ENCODE data around the gene MBNL2.

Gene MBNL2

DNA sequence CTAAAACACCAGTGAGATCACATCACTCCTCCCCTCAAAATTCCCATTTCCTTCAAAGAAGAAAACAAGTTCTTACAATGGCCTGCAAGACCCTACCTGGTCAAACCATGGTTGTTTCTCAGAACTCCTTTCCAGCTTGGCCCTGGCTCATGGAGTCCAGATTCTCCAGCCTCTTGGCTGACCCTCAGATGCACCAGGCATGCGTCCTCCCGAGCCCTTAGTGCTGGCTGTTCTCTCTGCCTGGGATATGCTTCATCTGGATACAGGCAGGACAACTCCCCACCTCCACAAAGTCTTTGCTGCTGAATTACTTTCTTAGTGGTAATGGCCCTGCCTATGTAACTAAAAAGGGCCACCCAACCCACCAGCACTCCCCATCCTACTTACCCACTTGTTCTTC lies 94.3 kb downstream of the MBNL2 start:
- Histone ChIP-seq H3K9ac (ENCODE audit: low read length) (no peak overlapping the region), H3K4me1 (ENCODE audit: low read length) (no peaks in the 10 kb centered on the region), H4K20me1 (ENCODE audit: insufficient read depth, low read length) (0 out of 2 replicates have a peak, but pooled peaks cover 9% of the 10 kb centered on the region), H3K27ac (ENCODE audit: low read length) (no peak overlapping the region), H3K27me3 (ENCODE audit: low read depth, low read length) (no peaks in the 10 kb centered on the region), H2AFZ (ENCODE audit: low read depth, low read length) (no peak overlapping the region), H3K79me2 (ENCODE audit: low read length) (no peaks in the 10 kb centered on the region), H3K4me2 (ENCODE audit: low read length) (no peak overlapping the region), H3K36me3 (replicated peaks; ENCODE audit: low read depth, low read length) (no peaks in the 10 kb centered on the region), H3K9me3 (ENCODE audit: insufficient read depth, low read length) (no peaks in the 10 kb centered on the region), H3K4me3 (ENCODE audit: low read length) (no peak overlapping the region)
- TF ChIP-seq CTCF (IDR thresholded peaks at IDR 0.05; ENCODE audit: low read depth, low read length) = no peak

DNA sequence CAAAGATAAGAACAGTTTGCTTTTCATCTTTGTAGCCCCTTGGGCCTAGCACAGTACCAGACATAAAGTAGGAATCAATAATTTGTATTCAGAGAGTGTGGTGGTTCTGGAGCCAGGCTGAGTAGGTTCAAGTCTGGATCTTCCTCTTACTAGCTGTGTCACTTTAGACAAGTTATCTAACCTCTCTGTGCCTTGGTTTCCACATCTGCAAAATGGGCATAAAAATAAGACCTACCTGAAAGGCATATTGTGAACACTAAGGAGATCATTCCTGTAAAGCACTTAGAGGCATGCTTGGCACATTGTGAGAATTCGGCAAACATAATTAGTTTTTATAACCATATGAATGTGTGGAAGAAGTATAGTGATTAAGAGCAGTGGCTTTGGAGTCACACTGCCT lies 95.8 kb downstream of the MBNL2 start:
- Histone ChIP-seq H3K4me2 (ENCODE audit: low read length) (no peak overlapping the region), H3K4me3 (ENCODE audit: low read length) (no peak overlapping the region), H3K27me3 (ENCODE audit: low read depth, low read length) (no peaks in the 10 kb centered on the region), H3K27ac (ENCODE audit: low read length) (no peak overlapping the region), H3K79me2 (ENCODE audit: low read length) (no peaks in the 10 kb centered on the region), H3K4me1 (ENCODE audit: low read length) (no peaks in the 10 kb centered on the region), H4K20me1 (ENCODE audit: insufficient read depth, low read length) (0 out of 2 replicates have a peak, but pooled peaks cover 12% of the 10 kb centered on the region), H3K9me3 (ENCODE audit: insufficient read depth, low read length) (no peaks in the 10 kb centered on the region), H3K36me3 (replicated peaks; ENCODE audit: low read depth, low read length) (no peaks in the 10 kb centered on the region), H3K9ac (ENCODE audit: low read length) (no peak overlapping the region), H2AFZ (ENCODE audit: low read depth, low read length) (no peak overlapping the region)
- TF ChIP-seq EZH2phosphoT487 (IDR thresholded peaks at IDR 0.05; ENCODE audit: low read depth) (no peak), CTCF (IDR thresholded peaks at IDR 0.05; ENCODE audit: low read depth, low read length) (no peak)

GRCh38 chr13:97318532-97318931 lies 96.4 kb downstream of the MBNL2 start:
- TF ChIP-seq CTCF (IDR thresholded peaks at IDR 0.05; ENCODE audit: low read depth, low read length) (no peak), EZH2phosphoT487 (IDR thresholded peaks at IDR 0.05; ENCODE audit: low read depth) (no peak)
- Histone ChIP-seq H3K4me3 (ENCODE audit: low read length) (no peak overlapping the region), H3K4me1 (ENCODE audit: low read length) (no peaks in the 10 kb centered on the region), H3K9ac (ENCODE audit: low read length) (no peak overlapping the region), H2AFZ (ENCODE audit: low read depth, low read length) (no peak overlapping the region), H3K9me3 (ENCODE audit: insufficient read depth, low read length) (no peaks in the 10 kb centered on the region), H3K36me3 (replicated peaks; ENCODE audit: low read depth, low read length) (no peaks in the 10 kb centered on the region), H3K27me3 (ENCODE audit: low read depth, low read length) (no peaks in the 10 kb centered on the region), H3K79me2 (ENCODE audit: low read length) (no peaks in the 10 kb centered on the region), H3K4me2 (ENCODE audit: low read length) (no peak overlapping the region), H4K20me1 (ENCODE audit: insufficient read depth, low read length) (0 out of 2 replicates have a peak, but pooled peaks cover 12% of the 10 kb centered on the region), H3K27ac (ENCODE audit: low read length) (no peak overlapping the region)

GRCh38 chr13:97319113-97319720 lies 97.1 kb downstream of the MBNL2 start:
- H3K27me3 ChIP-seq (ENCODE audit: low read depth, low read length) = no peaks in the 10 kb centered on the region
- H3K4me1 ChIP-seq (ENCODE audit: low read length) = no peaks in the 10 kb centered on the region
- no peak overlapping the region for H3K27ac ChIP-seq (ENCODE audit: low read length)
- TF ChIP-seq CTCF (IDR thresholded peaks at IDR 0.05; ENCODE audit: low read depth, low read length) (no peak), EZH2phosphoT487 (IDR thresholded peaks at IDR 0.05; ENCODE audit: low read depth) (no peak)
- no peak overlapping the region for H3K4me3 ChIP-seq (ENCODE audit: low read length)
- H3K9ac ChIP-seq (ENCODE audit: low read length) = no peak overlapping the region
- no peak overlapping the region for H3K4me2 ChIP-seq (ENCODE audit: low read length)
- no peaks in the 10 kb centered on the region for H3K79me2 ChIP-seq (ENCODE audit: low read length)
- no peak overlapping the region for H2AFZ ChIP-seq (ENCODE audit: low read depth, low read length)
- 0 out of 2 replicates have a peak, but pooled peaks cover 12% of the 10 kb centered on the region for H4K20me1 ChIP-seq (ENCODE audit: insufficient read depth, low read length)
- H3K36me3 ChIP-seq (replicated peaks; ENCODE audit: low read depth, low read length) = no peaks in the 10 kb centered on the region
- no peaks in the 10 kb centered on the region for H3K9me3 ChIP-seq (ENCODE audit: insufficient read depth, low read length)
